Measurements from ENCODE around the gene CADM1. TPM values are rescaled to one million over a fixed set of nuclear protein-coding genes. Genes with fewer than 3 reads are reported as not detected.

The CADM1 gene
- total RNA-seq, 2 experiments from 2014 or later: 59.7 to 89.7 TPM

DNA sequence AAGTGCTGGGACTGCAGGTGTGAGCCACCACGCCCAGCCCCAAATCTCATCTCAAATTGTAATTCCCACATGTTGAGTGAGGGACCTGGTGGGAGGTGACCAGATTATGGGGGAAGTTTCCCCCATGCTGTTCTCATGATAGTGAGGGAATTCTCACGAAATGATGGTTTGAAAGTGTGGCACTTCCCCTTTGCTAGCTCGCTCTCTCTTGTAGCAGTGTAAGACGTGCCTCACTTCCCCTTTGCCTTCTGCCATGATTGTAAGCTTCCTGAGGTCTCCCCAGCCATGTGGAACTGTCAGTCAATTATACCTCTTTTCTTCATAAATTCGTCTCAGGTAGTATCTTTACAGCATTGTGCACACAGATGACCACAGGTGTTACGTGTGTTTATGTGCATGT, 357.8 kb downstream of the CADM1 start:
- H3K4me2 ChIP-seq (ENCODE audit: low read length): no peak overlapping the region
- ChIA-PET POLR2A (no interaction called here), CTCF (ENCODE audit: unreplicated experiment) (no interaction called here)
- no peaks in the 10 kb centered on the region for H3K79me2 ChIP-seq (ENCODE audit: insufficient read depth, low read depth, low read length)
- no TSS peak for BruUV-seq (replicated peaks)
- no peaks in the 10 kb centered on the region for H3K9me2 ChIP-seq (ENCODE audit: insufficient read depth, low read length)
- H2AFZ ChIP-seq (ENCODE audit: low read length): no peak overlapping the region
- H3K9me3 ChIP-seq (ENCODE audit: low read length): no peaks in the 10 kb centered on the region
- H3K4me3 ChIP-seq (ENCODE audit: low read depth, low read length, poor library complexity, severe bottlenecking): no peak overlapping the region
- TF ChIP-seq EZH2phosphoT487 (IDR thresholded peaks at IDR 0.05; ENCODE audit: borderline replicate concordance, low read depth, low read length): no peak
- TF ChIP-seq, protein P1, sequence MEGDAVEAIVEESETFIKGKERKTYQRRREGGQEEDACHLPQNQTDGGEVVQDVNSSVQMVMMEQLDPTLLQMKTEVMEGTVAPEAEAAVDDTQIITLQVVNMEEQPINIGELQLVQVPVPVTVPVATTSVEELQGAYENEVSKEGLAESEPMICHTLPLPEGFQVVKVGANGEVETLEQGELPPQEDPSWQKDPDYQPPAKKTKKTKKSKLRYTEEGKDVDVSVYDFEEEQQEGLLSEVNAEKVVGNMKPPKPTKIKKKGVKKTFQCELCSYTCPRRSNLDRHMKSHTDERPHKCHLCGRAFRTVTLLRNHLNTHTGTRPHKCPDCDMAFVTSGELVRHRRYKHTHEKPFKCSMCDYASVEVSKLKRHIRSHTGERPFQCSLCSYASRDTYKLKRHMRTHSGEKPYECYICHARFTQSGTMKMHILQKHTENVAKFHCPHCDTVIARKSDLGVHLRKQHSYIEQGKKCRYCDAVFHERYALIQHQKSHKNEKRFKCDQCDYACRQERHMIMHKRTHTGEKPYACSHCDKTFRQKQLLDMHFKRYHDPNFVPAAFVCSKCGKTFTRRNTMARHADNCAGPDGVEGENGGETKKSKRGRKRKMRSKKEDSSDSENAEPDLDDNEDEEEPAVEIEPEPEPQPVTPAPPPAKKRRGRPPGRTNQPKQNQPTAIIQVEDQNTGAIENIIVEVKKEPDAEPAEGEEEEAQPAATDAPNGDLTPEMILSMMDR (conservative IDR thresholded peaks at IDR 0.05; ENCODE audit: low read length): no peak
- H3K27ac ChIP-seq (ENCODE audit: low read depth, low read length, poor library complexity, severe bottlenecking): no peak overlapping the region
- H3K4me1 ChIP-seq (ENCODE audit: insufficient read depth, low read length, poor library complexity, severe bottlenecking): no peaks in the 10 kb centered on the region
- peak; percentile 8 for DNase-seq (ENCODE audit: low spot score)
- H3K36me3 ChIP-seq (ENCODE audit: insufficient read depth, low read length): no peaks in the 10 kb centered on the region
- intact Hi-C loops (cut with micrococcal nuclease; ENCODE audit: unreplicated experiment): no loop called here
- no peaks in the 10 kb centered on the region for H4K20me1 ChIP-seq (ENCODE audit: insufficient read depth, low read length)

DNA sequence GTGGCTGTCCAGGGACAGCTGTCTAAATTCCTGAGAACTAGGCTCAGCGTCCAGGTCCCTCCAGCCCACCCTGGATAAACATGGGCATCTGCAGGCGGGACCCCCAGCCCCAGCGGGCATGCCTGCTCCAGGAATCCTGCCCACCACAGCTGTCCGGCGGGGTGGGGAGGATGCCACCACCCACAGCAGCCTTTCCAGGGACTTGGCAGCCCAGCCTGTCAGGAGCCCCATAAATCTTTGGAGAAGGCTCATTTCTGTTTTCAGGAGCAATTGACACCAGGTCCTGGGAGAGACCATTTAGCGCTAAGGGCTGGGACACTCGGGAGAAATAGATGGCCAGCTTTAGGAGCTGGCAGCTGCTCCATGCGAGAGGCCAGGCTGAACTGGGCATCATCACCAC, 358.9 kb downstream of the CADM1 start:
- H3K27ac ChIP-seq (ENCODE audit: low read depth, low read length, poor library complexity, severe bottlenecking): no peak overlapping the region
- POLR2A ChIA-PET: no interaction called here
- H3K4me1 ChIP-seq (ENCODE audit: insufficient read depth, low read length, poor library complexity, severe bottlenecking): no peaks in the 10 kb centered on the region
- no peak overlapping the region for H2AFZ ChIP-seq (ENCODE audit: low read length)
- CTCF ChIA-PET (ENCODE audit: unreplicated experiment): no interaction called here
- no peak overlapping the region for H3K4me3 ChIP-seq (ENCODE audit: low read depth, low read length, poor library complexity, severe bottlenecking)
- H3K9me3 ChIP-seq (ENCODE audit: low read length): no peaks in the 10 kb centered on the region
- no TSS peak for BruUV-seq (replicated peaks)
- no peaks in the 10 kb centered on the region for H4K20me1 ChIP-seq (ENCODE audit: insufficient read depth, low read length)
- no peak for TF ChIP-seq EZH2phosphoT487 (IDR thresholded peaks at IDR 0.05; ENCODE audit: borderline replicate concordance, low read depth, low read length)
- TF ChIP-seq, protein P1 (conservative IDR thresholded peaks at IDR 0.05; ENCODE audit: low read length): no peak
- no peaks in the 10 kb centered on the region for H3K36me3 ChIP-seq (ENCODE audit: insufficient read depth, low read length)
- no peak for DNase-seq (ENCODE audit: low spot score)
- intact Hi-C loops (cut with micrococcal nuclease; ENCODE audit: unreplicated experiment): no loop called here
- H3K4me2 ChIP-seq (ENCODE audit: low read length): no peak overlapping the region
- H3K9me2 ChIP-seq (ENCODE audit: insufficient read depth, low read length): no peaks in the 10 kb centered on the region
- no peaks in the 10 kb centered on the region for H3K79me2 ChIP-seq (ENCODE audit: insufficient read depth, low read depth, low read length)

DNA sequence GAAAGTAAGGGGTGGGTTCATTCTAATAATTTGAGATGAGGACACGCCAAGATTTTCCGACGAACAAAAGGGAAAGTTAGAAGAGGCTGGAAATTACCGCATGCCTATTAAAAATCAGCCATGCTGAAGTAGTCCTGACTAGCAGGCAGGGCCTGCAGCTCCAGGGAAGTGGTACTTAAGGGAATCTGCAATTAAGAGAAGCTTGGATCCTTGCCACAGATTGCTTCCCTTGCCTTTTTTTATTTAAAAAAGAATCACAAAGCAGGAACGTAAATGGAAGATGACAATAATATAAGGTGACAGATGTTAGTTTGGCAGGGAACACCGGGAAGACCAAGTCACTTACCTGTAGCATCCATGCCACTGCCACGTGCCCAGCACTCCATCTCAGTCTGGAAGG, 359.3 kb downstream of the CADM1 start:
- no peaks in the 10 kb centered on the region for H3K9me3 ChIP-seq (ENCODE audit: low read length)
- no peaks in the 10 kb centered on the region for H3K36me3 ChIP-seq (ENCODE audit: insufficient read depth, low read length)
- TF ChIP-seq, protein P1 (conservative IDR thresholded peaks at IDR 0.05; ENCODE audit: low read length): no peak
- no peak for TF ChIP-seq EZH2phosphoT487 (IDR thresholded peaks at IDR 0.05; ENCODE audit: borderline replicate concordance, low read depth, low read length)
- intact Hi-C loops (cut with micrococcal nuclease; ENCODE audit: unreplicated experiment): no loop called here
- no peak overlapping the region for H3K27ac ChIP-seq (ENCODE audit: low read depth, low read length, poor library complexity, severe bottlenecking)
- BruUV-seq (replicated peaks): no TSS peak
- H3K4me1 ChIP-seq (ENCODE audit: insufficient read depth, low read length, poor library complexity, severe bottlenecking): no peaks in the 10 kb centered on the region
- H2AFZ ChIP-seq (ENCODE audit: low read length): no peak overlapping the region
- H3K9me2 ChIP-seq (ENCODE audit: insufficient read depth, low read length): no peaks in the 10 kb centered on the region
- H3K4me2 ChIP-seq (ENCODE audit: low read length): no peak overlapping the region
- ChIA-PET POLR2A (no interaction called here), CTCF (ENCODE audit: unreplicated experiment) (no interaction called here)
- no peaks in the 10 kb centered on the region for H3K79me2 ChIP-seq (ENCODE audit: insufficient read depth, low read depth, low read length)
- H3K4me3 ChIP-seq (ENCODE audit: low read depth, low read length, poor library complexity, severe bottlenecking): no peak overlapping the region
- no peak for DNase-seq (ENCODE audit: low spot score)
- H4K20me1 ChIP-seq (ENCODE audit: insufficient read depth, low read length): no peaks in the 10 kb centered on the region
